Measurements from ENCODE around the gene GALT.

DNA sequence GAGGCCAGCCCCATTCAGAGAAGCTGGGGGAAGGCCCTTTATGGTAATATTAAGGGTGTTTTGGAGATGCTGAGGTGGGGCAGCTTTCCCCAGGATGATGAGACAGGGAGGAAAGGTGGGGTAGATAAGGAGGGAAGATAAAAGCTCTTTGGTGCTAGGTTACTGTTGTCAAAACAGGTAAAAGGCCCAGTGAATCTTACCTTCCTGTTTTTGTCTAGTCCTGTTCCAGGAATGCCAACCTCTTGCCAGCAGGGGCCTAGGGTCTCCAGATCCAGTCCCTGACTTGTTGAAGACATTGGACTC lies 16.8 kb downstream of the GALT start:
- TF ChIP-seq, protein P1, sequence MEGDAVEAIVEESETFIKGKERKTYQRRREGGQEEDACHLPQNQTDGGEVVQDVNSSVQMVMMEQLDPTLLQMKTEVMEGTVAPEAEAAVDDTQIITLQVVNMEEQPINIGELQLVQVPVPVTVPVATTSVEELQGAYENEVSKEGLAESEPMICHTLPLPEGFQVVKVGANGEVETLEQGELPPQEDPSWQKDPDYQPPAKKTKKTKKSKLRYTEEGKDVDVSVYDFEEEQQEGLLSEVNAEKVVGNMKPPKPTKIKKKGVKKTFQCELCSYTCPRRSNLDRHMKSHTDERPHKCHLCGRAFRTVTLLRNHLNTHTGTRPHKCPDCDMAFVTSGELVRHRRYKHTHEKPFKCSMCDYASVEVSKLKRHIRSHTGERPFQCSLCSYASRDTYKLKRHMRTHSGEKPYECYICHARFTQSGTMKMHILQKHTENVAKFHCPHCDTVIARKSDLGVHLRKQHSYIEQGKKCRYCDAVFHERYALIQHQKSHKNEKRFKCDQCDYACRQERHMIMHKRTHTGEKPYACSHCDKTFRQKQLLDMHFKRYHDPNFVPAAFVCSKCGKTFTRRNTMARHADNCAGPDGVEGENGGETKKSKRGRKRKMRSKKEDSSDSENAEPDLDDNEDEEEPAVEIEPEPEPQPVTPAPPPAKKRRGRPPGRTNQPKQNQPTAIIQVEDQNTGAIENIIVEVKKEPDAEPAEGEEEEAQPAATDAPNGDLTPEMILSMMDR (IDR thresholded peaks at IDR 0.05): no peak
- TF ChIP-seq POLR2A (IDR thresholded peaks at IDR 0.05): no peak

All from right lobe of liver (tissue), 4 donors.